ENCODE results near the gene CRISP3.
A peak's percentile ranks its signal among the peaks of the same experiment; 100 is the strongest.

CRISP3 gene

GRCh38 chr6:49775043-49775442, 30.9 kb upstream of the CRISP3 start:
- H3K27ac ChIP-seq = no peak overlapping the region
- TF ChIP-seq CTCF (conservative IDR thresholded peaks at IDR 0.05) (no peak), ZFX (IDR thresholded peaks at IDR 0.05) (no peak)

- TF ChIP-seq CTCF (conservative IDR thresholded peaks at IDR 0.05) (no peak), ZFX (IDR thresholded peaks at IDR 0.05) (no peak)
Observed at GRCh38 chr6:49772285-49772684, 28.1 kb upstream of the CRISP3 start.

DNA sequence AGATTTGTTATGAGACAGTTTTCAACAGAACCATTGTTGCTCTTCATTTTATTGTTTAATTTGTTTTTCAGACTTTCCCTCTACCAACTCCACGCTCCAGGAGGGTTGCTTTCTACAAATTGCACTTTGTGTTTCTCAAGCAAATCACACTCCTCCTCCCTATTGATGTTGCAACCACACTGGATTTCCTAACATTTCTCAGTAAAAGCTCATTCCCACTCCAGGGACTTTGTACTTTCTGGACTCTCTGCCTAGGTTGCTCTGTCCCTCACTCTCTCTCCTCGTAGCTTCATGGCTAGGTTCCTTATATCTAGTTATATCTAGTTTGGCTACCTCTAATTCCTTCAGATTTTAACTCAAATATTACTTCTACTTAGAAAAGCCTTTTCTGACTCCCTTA, 22.6 kb upstream of the CRISP3 start:
- TF ChIP-seq ZFX (IDR thresholded peaks at IDR 0.05) (no peak), CTCF (conservative IDR thresholded peaks at IDR 0.05) (no peak)
- H3K27ac ChIP-seq = no peak overlapping the region

More at GRCh38 chr6:49772285-49772684, 28.1 kb upstream of the CRISP3 start:
- no peak overlapping the region for H3K27ac ChIP-seq

GRCh38 chr6:49764571-49765236, 20.5 kb upstream of the CRISP3 start:
- no peak for TF ChIP-seq ZFX (IDR thresholded peaks at IDR 0.05)
- no peak overlapping the region for H3K27ac ChIP-seq

DNA sequence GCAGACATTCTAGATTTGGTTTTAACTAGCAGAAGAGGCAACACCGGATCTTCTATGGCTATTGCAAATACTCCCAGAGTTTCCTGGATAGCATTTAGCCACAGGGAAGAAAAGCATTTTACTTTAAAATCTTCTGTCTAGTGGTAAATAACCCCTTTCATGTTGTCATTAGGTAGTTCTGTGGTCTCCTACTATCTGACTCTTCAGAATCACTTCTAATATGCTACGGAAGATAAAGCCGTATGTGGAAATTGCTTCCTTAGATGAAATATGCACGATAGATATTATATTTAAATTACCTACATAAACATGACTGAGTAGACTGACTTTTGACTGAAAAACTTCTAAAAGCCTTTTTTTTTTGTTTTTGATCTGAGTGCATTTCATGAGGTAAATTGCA, 759 bp downstream of the CRISP3 start:
- H3K27ac ChIP-seq = no peak overlapping the region

GRCh38 chr6:49739423-49739822, 4.8 kb downstream of the CRISP3 start:
- TF ChIP-seq CTCF (conservative IDR thresholded peaks at IDR 0.05) (no peak), ZFX (IDR thresholded peaks at IDR 0.05) (no peak)

More for the DNA sequence above, 759 bp downstream of the CRISP3 start:
- no peak for TF ChIP-seq CTCF (conservative IDR thresholded peaks at IDR 0.05)
- no peak for TF ChIP-seq ZFX (IDR thresholded peaks at IDR 0.05)

DNA sequence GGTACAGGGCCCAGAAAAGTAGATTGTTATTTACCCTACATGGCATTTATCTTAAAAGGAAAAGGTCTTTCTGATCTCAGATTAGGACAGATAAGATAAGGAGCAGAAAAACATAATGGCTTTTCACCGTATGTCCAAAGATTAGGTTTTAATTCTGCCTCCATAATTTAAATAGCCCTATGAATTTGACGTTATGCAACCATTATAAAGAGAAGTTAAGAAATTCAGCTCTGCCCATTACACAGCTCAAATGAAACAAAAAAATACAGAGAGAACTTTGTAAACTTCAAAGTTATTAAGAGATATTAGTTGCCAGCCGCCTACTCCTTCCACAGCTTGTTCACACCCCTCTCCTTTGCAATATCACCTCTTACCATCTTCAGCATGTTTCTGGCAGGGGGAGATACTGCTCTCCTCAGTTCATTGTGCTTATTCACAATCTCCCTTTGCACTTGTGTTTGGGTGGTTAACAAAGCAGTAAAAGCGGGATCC, 8.1 kb downstream of the CRISP3 start:
- peak overlapping the region; percentile 62; the same call in 1 of the 2 replicates for H3K27ac ChIP-seq
- TF ChIP-seq CTCF (conservative IDR thresholded peaks at IDR 0.05) (no peak), ZFX (IDR thresholded peaks at IDR 0.05) (no peak)

More at GRCh38 chr6:49739423-49739822, 4.8 kb downstream of the CRISP3 start:
- no peak overlapping the region for H3K27ac ChIP-seq

DNA sequence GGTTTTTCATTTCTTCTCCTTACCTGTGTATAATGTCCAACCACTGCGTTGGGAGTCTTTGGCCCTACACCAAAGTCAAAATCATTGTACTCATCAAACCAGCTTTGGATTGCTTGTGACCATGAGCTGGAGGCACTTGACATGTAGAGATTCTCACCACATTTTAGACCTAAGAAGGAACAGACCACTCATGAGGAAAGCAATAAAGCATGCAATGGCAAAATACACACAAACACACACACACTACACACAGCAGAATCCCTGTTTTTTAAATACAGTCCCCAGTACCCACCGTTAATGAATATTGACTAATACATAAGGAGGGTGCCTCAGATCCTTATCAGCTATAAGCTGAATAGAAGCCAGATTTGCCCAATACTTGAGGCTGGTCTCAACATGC, 10.5 kb downstream of the CRISP3 start:
- TF ChIP-seq CTCF (conservative IDR thresholded peaks at IDR 0.05) = no peak
- no peak for TF ChIP-seq ZFX (IDR thresholded peaks at IDR 0.05)
- H3K27ac ChIP-seq = no peak overlapping the region
